Gastrocnemius medialis (tissue), 4 donors: ENCODE measurements around the gene LIN28A.

ENCODE experiments used
- POLR2A ChIP-seq, 2 donors: fragments of 450-650 bp; IDR thresholded peaks; one replicate each; pipeline ENCODE4 v1.6.1; 2017; ENCODE audit warnings: antibody characterized with exemption in 2 of 2, mild to moderate bottlenecking in 2 of 2, moderate library complexity in 2 of 2
- TF ChIP-seq, protein P1 (sequence below), 5 experiments: fragments of 450-650 bp in 3 of 5; fragments of 200-600 bp in 2 of 5; sonication (generic) in 2 of 5; IDR thresholded peaks in 4 of 5; conservative IDR thresholded peaks in 1 of 5; 1 replicate in 4 of 5; 2 replicates in 1 of 5; pipeline ENCODE4 v1.5.1; 2016 to 2019; ENCODE audit warnings: antibody characterized with exemption in 5 of 5, mild to moderate bottlenecking in 3 of 5, moderate library complexity in 3 of 5

DNA sequence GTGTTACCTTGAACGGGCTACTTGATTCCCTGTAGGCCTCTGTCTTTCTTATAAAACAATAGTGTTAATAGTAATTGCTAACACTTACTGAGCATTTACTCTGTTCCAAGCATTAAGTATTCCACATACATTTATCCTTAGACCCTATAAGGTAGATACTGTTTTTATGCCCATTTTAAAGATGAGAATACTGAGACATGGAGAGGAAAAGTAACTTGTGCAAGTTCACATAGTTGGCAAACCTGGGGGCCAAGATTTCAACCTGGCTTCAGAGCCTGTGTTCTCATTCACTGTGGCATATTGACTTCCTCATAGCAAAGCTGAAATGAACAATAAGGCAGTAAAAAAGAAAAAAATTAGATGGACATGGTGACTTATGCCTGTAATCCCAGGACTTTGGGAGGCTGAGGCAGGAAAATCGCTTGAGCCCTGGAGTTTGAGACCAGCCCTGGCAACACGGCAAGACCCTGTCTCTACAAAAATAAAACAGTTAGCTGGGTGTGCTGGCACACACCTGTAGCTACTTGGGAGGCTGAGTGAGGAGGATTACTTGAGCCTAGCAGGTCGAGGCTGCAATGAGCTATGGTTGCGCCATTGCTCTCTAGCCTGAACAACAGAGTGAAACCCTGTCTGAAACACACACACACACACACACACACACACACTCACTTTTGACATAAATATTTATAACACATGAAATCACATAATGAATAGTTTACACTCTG, 42.0 kb downstream of the LIN28A start:
- TF ChIP-seq, protein P1, sequence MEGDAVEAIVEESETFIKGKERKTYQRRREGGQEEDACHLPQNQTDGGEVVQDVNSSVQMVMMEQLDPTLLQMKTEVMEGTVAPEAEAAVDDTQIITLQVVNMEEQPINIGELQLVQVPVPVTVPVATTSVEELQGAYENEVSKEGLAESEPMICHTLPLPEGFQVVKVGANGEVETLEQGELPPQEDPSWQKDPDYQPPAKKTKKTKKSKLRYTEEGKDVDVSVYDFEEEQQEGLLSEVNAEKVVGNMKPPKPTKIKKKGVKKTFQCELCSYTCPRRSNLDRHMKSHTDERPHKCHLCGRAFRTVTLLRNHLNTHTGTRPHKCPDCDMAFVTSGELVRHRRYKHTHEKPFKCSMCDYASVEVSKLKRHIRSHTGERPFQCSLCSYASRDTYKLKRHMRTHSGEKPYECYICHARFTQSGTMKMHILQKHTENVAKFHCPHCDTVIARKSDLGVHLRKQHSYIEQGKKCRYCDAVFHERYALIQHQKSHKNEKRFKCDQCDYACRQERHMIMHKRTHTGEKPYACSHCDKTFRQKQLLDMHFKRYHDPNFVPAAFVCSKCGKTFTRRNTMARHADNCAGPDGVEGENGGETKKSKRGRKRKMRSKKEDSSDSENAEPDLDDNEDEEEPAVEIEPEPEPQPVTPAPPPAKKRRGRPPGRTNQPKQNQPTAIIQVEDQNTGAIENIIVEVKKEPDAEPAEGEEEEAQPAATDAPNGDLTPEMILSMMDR (IDR thresholded peaks at IDR 0.05 in 4 of 5, conservative IDR thresholded peaks at IDR 0.05 in 1 of 5): no peak
- no peak for TF ChIP-seq POLR2A (IDR thresholded peaks at IDR 0.05)
